Activated B cell treated with CpG ODN at 0.5 μM for 24 hours (primary cell): ENCODE results near the gene CLTC. TPM values are rescaled to one million over a fixed set of nuclear protein-coding genes. Genes with fewer than 3 reads are reported as not detected.

Experiments
- ATAC-seq: fragments of 200-7000 bp; cut with Tn5 transposase; one replicate; pipeline ENCODE4 v1.10.0; 2021; ENCODE audit warnings: low read depth, mild to moderate bottlenecking, moderate library complexity
- CTCF ChIA-PET: fragments of 350-600 bp; sonication (Branson Sonifier 250); formaldehyde crosslinking; loops from one replicate; lab custom pipeline; 2021; ENCODE audit warnings: antibody characterized with exemption; lab: Charles Lee
- POLR2A ChIA-PET: fragments of 350-600 bp; sonication (Branson Sonifier 250); formaldehyde crosslinking; loops from one replicate; lab custom pipeline; 2021; ENCODE audit warnings: antibody characterized with exemption; lab: Charles Lee
- DNase-seq: peaks from one replicate; pipeline ENCODE4 v3.0.0; 2022
- H3K27ac Mint-ChIP-seq: one replicate; pipeline ENCODE4 v1.8.0; 2020; ENCODE audit warnings: mixed read lengths
- H3K27me3 Mint-ChIP-seq: one replicate; pipeline ENCODE4 v1.8.0; 2021; ENCODE audit warnings: mixed read lengths
- H3K36me3 Mint-ChIP-seq: one replicate; pipeline ENCODE4 v1.8.0; 2021; ENCODE audit warnings: low read depth, mixed read lengths
- H3K4me1 Mint-ChIP-seq: one replicate; pipeline ENCODE4 v1.8.0; 2021; ENCODE audit warnings: mixed read lengths
- H3K4me3 Mint-ChIP-seq: one replicate; pipeline ENCODE4 v1.8.0; 2020; ENCODE audit warnings: mild to moderate bottlenecking, mixed read lengths
- H3K9me3 Mint-ChIP-seq: one replicate; pipeline ENCODE4 v1.8.0; 2020; ENCODE audit warnings: mixed read lengths
- intact Hi-C: fragments of 100-400 bp; cut with micrococcal nuclease; formaldehyde crosslinking; loops from one replicate; pipeline ENCODE4 v1.15.1; 2024
- total RNA-seq: library from RNA; stranded (reverse); gene quantifications from 2 replicates; pipeline ENCODE4 v1.2.3, GENCODE V29; 2022
- TF ChIP-seq, protein P1 (sequence below): fragments of 200-600 bp; IDR thresholded peaks from one replicate; pipeline ENCODE4 v1.8.0; 2022; ENCODE audit warnings: antibody characterized with exemption, mild to moderate bottlenecking

CLTC gene
- total RNA-seq, 1 donor from 2014 or later: 189 TPM

- DNase-seq: no peak
- ATAC-seq: no peak
- ChIA-PET POLR2A (interaction anchor here (1.3 kb wide), 1 partner anchor 12 kb away, joined by 3 read pairs; the partner anchor contains the start of gene CLTC), CTCF (interaction anchor here (1.0 kb wide), 1 partner anchor 36 kb away, joined by 3 read pairs; no protein-coding TSS in a partner anchor)
- Mint-ChIP-seq H3K27me3 (no peaks in the 10 kb centered on the region), H3K27ac (peak overlapping the region; percentile 44), H3K36me3 (peaks cover 73% of the 10 kb centered on the region), H3K9me3 (no peaks in the 10 kb centered on the region), H3K4me3 (no peak overlapping the region), H3K4me1 (no peaks in the 10 kb centered on the region)
- TF ChIP-seq, protein P1, sequence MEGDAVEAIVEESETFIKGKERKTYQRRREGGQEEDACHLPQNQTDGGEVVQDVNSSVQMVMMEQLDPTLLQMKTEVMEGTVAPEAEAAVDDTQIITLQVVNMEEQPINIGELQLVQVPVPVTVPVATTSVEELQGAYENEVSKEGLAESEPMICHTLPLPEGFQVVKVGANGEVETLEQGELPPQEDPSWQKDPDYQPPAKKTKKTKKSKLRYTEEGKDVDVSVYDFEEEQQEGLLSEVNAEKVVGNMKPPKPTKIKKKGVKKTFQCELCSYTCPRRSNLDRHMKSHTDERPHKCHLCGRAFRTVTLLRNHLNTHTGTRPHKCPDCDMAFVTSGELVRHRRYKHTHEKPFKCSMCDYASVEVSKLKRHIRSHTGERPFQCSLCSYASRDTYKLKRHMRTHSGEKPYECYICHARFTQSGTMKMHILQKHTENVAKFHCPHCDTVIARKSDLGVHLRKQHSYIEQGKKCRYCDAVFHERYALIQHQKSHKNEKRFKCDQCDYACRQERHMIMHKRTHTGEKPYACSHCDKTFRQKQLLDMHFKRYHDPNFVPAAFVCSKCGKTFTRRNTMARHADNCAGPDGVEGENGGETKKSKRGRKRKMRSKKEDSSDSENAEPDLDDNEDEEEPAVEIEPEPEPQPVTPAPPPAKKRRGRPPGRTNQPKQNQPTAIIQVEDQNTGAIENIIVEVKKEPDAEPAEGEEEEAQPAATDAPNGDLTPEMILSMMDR: no peak
- intact Hi-C loops: no loop called here
These were observed 12.6 kb upstream of the CLTC start for GRCh38 chr17:59607061-59607460.

GRCh38 chr17:59607817-59608403 lies 11.8 kb upstream of the CLTC start:
- Mint-ChIP-seq H3K9me3 (no peaks in the 10 kb centered on the region), H3K27ac (no peak overlapping the region), H3K4me3 (no peak overlapping the region), H3K27me3 (no peaks in the 10 kb centered on the region), H3K36me3 (peaks cover 64% of the 10 kb centered on the region), H3K4me1 (no peaks in the 10 kb centered on the region)
- ATAC-seq: no peak
- TF ChIP-seq, protein P1: no peak
- ChIA-PET POLR2A (interaction anchor here (0.7 to 2.7 kb wide), 2 partner anchors 11 to 36 kb away, joined by 7 read pairs; partner anchors contain the start of gene CLTC), CTCF (interaction anchor here (1.0 kb wide), 1 partner anchor 36 kb away, joined by 3 read pairs; no protein-coding TSS in a partner anchor)
- intact Hi-C loops: no loop called here
- no peak for DNase-seq

DNA sequence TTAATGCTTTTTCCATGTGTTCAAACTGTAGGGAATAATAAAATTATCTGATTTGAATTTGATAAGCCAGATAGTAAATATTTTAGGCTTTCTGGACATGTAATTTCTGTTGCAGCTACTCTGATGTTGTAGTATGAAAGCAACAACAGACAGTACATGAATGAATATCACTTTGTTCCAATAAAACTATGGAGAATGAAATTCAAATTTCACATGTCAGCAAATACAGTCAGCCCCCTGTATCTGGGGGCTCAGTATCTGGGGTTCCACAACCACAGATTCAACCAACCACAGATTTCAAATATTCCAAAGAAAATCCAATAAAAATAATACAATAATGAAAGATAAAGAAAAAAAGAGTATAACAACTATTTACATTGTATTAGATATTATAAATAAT lies 8.2 kb upstream of the CLTC start:
- intact Hi-C loops: loop anchor here (10.0 kb wide), 1 partner anchor 1097 kb away; the partner anchor contains the start of gene MTMR4

DNA sequence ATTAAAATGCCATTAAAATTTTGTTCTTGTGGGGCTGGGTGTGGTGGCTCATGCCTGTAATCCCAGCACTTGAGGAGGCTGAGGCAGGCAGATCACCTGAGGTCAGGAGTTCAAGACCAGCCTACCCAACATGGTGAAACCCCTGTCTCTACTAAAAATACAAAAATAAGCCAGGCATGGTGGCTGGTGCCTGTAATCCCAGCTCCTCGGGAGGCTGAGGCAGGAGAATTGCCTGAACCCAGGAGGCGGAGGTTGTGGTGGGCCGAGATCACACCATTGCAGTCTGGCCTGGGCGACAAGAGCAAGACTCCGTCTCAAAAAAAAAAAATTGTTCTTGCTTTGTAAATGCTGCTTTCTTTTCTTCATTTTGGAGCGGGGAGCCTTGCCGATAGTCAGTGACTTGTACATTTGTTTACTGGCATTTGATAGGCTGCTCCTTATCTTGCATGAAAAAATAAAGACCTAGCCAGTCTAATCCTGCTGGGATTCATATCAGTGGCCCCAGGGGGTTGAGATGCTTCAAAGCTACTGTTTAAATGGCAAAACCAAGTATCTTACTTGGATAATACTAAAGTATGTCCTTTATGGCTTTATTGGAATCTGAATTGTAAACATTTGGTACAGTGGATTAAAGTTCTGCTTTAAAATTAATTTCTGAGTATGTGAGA lies 3.3 kb upstream of the CLTC start:
- ATAC-seq: no peak
- H3K4me1 Mint-ChIP-seq: peaks cover 31% of the 10 kb centered on the region
- CTCF ChIA-PET: no interaction called here
- TF ChIP-seq, protein P1: no peak
- no peak overlapping the region for H3K27ac Mint-ChIP-seq
- DNase-seq: no peak
- intact Hi-C loops: loop anchor here (5.0 to 10.0 kb wide), 3 partner anchors 221 to 1764 kb away; partner anchors contain the start of genes MRPS23 and MTMR4
- no peaks in the 10 kb centered on the region for H3K9me3 Mint-ChIP-seq
- H3K4me3 Mint-ChIP-seq: no peak overlapping the region
- POLR2A ChIA-PET: interaction anchor here (0.6 to 6.2 kb wide), 2 partner anchors 12 to 27 kb away, joined by 3 to 116 read pairs; no protein-coding TSS in a partner anchor
- H3K27me3 Mint-ChIP-seq: no peaks in the 10 kb centered on the region
- H3K36me3 Mint-ChIP-seq: peaks cover 21% of the 10 kb centered on the region

More for the DNA sequence above, 8.2 kb upstream of the CLTC start:
- peaks cover 30% of the 10 kb centered on the region for H3K36me3 Mint-ChIP-seq
- POLR2A ChIA-PET: no interaction called here
- ATAC-seq (no peak), DNase-seq (no peak)
- CTCF ChIA-PET: no interaction called here
- no peak overlapping the region for H3K27ac Mint-ChIP-seq
- no peaks in the 10 kb centered on the region for H3K27me3 Mint-ChIP-seq
- no peaks in the 10 kb centered on the region for H3K9me3 Mint-ChIP-seq
- TF ChIP-seq, protein P1: no peak
- no peak overlapping the region for H3K4me3 Mint-ChIP-seq
- H3K4me1 Mint-ChIP-seq: no peaks in the 10 kb centered on the region
